Measurements from ENCODE around the gene FTO. TPM values are rescaled to one million over a fixed set of nuclear protein-coding genes. Genes with fewer than 3 reads are reported as not detected.

FTO gene
- total RNA-seq, 1 donor from 2014 or later, result 107 TPM

GRCh38 chr16:53953336-53953735 is 249.4 kb downstream of the FTO start:
- H3K36me3 Mint-ChIP-seq (ENCODE audit: low read depth), result peaks cover 3% of the 10 kb centered on the region

GRCh38 chr16:53955221-53955875 is 251.4 kb downstream of the FTO start:
- Mint-ChIP-seq H3K36me3 (ENCODE audit: low read depth) (peaks cover 3% of the 10 kb centered on the region), H3K27ac (ENCODE audit: unreplicated experiment) (no peak overlapping the region), H3K4me1 (peaks cover 5% of the 10 kb centered on the region), H3K27me3 (ENCODE audit: low read depth) (no peaks in the 10 kb centered on the region), H3K4me3 (no peak overlapping the region), H3K9me3 (no peaks in the 10 kb centered on the region)
- TF ChIP-seq, protein P1, sequence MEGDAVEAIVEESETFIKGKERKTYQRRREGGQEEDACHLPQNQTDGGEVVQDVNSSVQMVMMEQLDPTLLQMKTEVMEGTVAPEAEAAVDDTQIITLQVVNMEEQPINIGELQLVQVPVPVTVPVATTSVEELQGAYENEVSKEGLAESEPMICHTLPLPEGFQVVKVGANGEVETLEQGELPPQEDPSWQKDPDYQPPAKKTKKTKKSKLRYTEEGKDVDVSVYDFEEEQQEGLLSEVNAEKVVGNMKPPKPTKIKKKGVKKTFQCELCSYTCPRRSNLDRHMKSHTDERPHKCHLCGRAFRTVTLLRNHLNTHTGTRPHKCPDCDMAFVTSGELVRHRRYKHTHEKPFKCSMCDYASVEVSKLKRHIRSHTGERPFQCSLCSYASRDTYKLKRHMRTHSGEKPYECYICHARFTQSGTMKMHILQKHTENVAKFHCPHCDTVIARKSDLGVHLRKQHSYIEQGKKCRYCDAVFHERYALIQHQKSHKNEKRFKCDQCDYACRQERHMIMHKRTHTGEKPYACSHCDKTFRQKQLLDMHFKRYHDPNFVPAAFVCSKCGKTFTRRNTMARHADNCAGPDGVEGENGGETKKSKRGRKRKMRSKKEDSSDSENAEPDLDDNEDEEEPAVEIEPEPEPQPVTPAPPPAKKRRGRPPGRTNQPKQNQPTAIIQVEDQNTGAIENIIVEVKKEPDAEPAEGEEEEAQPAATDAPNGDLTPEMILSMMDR (conservative IDR thresholded peaks at IDR 0.05), result no peak
- DNase-seq (ENCODE audit: low read depth, low spot score), result no peak

More at GRCh38 chr16:53953336-53953735, 249.4 kb downstream of the FTO start:
- TF ChIP-seq, protein P1 (conservative IDR thresholded peaks at IDR 0.05), result no peak
- DNase-seq (ENCODE audit: low read depth, low spot score), result no peak
- H3K9me3 Mint-ChIP-seq, result no peaks in the 10 kb centered on the region
- H3K27ac Mint-ChIP-seq (ENCODE audit: unreplicated experiment), result no peak overlapping the region
- peaks cover 13% of the 10 kb centered on the region for H3K4me1 Mint-ChIP-seq
- no peaks in the 10 kb centered on the region for H3K27me3 Mint-ChIP-seq (ENCODE audit: low read depth)
- H3K4me3 Mint-ChIP-seq, result no peak overlapping the region

DNA sequence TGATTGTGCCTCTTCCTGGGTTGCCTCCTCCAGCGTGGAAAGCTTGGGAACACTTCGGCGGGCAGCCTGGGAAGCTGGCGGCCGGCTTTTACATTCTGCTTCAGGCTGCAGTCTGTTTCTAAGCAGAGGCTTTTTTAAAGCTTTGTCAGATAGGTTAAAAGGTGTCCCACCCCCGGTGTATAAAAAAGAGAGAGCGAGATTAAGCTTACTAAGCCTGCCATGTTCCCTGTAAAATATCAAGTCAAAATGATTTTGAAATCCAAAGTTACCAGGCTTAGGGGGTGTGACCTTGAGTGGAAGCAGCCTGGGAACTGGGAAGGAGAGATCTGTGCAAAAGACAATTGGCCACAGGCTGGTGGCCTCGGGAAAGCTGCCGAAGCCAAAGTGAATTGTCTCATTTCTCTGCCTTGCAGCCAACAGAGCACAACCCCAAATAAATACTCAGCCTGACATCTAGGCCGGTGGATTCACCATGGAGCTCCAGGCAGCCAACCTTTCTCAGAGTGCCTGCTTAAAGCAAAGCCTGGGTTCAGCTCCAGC is 254.5 kb downstream of the FTO start:
- Mint-ChIP-seq H3K4me3 (no peak overlapping the region), H3K9me3 (no peaks in the 10 kb centered on the region)

DNA sequence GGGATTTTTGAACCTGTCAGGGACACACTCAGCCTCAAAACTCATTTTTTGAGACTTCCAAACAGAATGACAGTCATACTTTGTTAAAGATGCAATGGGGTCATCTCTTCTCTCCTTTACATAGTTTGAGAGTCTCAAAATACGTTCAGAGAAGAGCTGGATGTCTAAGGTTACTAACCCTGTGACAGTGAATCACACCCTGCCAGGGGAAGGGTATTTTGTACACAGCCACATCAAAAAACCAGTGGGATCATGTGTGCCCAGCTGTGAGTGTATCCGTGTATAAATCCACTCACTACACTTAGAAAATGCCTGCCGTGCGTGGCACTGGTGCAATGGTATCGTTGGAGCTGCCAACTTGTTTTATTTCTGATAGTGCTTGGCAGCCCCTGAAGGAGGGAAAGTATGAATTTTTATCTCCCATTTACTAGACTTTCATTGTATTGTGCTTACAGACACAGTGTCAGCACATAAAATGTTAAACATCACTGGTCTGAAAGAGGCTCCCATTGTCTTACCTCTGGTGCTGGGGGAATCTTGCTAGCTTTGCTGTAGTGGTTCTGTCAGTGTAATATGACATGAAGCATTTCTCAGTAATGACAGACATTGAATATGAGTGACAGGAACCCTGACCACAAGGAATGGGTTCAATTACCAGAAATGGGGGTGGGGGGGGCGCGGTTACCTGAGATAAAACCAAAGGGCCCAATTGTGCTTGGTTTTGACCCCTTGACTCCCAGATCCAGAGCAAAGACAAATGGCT is 256.3 kb downstream of the FTO start:
- Mint-ChIP-seq H3K9me3 (no peaks in the 10 kb centered on the region), H3K27ac (ENCODE audit: unreplicated experiment) (no peak overlapping the region), H3K27me3 (ENCODE audit: low read depth) (no peaks in the 10 kb centered on the region), H3K4me3 (no peak overlapping the region), H3K4me1 (peaks cover 10% of the 10 kb centered on the region), H3K36me3 (ENCODE audit: low read depth) (peaks cover 3% of the 10 kb centered on the region)
- TF ChIP-seq, protein P1 (conservative IDR thresholded peaks at IDR 0.05), result no peak
- DNase-seq (ENCODE audit: low read depth, low spot score), result no peak

More for the DNA sequence above, 254.5 kb downstream of the FTO start:
- Mint-ChIP-seq H3K36me3 (ENCODE audit: low read depth) (peaks cover 6% of the 10 kb centered on the region), H3K27ac (ENCODE audit: unreplicated experiment) (no peak overlapping the region), H3K27me3 (ENCODE audit: low read depth) (no peaks in the 10 kb centered on the region), H3K4me1 (peaks cover 10% of the 10 kb centered on the region)
- DNase-seq (ENCODE audit: low read depth, low spot score), result no peak
- TF ChIP-seq, protein P1 (conservative IDR thresholded peaks at IDR 0.05), result no peak

GRCh38 chr16:53960954-53961616 is 257.1 kb downstream of the FTO start:
- no peaks in the 10 kb centered on the region for H3K9me3 Mint-ChIP-seq
- no peak overlapping the region for H3K27ac Mint-ChIP-seq (ENCODE audit: unreplicated experiment)
- peaks cover 3% of the 10 kb centered on the region for H3K36me3 Mint-ChIP-seq (ENCODE audit: low read depth)
- DNase-seq (ENCODE audit: low read depth, low spot score), result no peak
- TF ChIP-seq, protein P1 (conservative IDR thresholded peaks at IDR 0.05), result no peak
- peaks cover 10% of the 10 kb centered on the region for H3K4me1 Mint-ChIP-seq
- H3K27me3 Mint-ChIP-seq (ENCODE audit: low read depth), result no peaks in the 10 kb centered on the region
- H3K4me3 Mint-ChIP-seq, result no peak overlapping the region
